Stimulated activated CD8-positive, alpha-beta memory T cell treated with anti-CD3 and anti-CD28 coated beads, Interleukin-7, amount 100 ng/mL, for 48 hours (primary cell): Measurements from ENCODE around the gene KIF1C.
"Not testable (repeated sequence)": the region's sequence is repeated elsewhere in the genome, so short reads cannot be mapped to it uniquely, and the experiment has no call there.

Experiments used
- DNase-seq, 2 donors: peaks; one replicate each; pipeline ENCODE4 v3.0.0-alpha.2; 2020; ENCODE audit warnings: low read depth in 1 of 2; ENCODE audit errors: extremely low read depth in 1 of 2

Gene KIF1C

DNA sequence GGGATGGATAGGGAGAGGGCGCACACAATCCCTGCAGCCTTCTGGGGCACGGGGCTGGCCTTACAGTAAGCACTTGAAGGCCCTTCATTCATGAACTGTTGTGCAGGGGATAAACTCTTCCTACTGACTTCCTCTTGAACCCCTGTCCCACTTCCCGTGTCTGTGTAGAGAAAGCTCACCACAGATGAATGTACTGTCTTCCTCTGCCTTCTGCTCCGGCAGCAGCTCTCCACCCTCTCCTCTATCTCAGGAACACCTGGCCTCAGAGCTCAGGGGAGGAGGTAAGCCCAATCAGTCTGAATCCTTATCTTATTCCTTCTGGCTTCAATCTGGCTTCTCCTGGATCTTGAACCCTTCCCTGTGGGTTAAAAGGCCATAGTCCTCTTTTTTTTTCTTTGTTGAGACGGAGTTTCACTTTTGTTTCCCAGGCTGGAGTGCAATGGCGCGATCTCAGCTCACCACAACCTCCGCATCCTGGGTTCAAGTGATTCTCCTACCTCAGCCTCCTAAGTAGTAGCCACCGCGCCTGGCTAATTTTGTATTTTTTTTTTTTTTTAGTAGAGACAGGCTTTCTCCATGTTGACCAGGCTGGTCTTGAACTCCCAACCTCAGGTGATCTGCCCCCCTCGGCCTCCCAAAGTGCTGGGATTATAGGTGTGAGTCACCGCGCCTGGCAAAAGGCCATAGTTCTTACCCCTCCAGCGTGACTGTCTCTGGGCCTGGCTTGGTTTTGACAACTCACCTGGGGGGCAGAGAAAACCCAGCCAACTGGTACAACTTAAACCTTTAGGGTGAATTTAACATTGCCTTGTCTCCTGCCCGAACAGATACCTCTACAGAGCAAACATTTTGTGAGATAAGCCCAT is 44.6 kb downstream of the KIF1C start:
- DNase-seq = no peak

DNA sequence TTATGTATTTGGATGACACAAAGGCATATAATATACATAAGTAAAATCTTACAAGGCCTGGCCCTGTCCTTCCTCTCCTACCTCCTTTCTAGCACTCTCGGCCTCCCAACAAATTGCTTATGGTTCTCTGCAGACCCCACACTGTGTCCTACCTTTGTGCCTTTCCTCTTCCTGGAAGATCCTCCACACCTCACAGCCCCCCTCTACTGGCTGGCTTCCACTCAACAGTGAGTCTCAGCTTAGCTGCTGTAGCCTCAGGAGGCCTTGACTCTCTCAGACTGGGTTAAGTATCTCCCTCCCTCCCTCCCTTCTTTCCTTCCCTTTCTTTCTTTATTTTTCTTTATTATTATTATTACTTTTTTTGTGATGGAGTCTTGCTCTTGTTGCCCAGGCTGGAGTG is 45.8 kb downstream of the KIF1C start:
- DNase-seq = no peak

GRCh38 chr17:5044630-5045029 is 46.9 kb downstream of the KIF1C start:
- no peak for DNase-seq

- DNase-seq = no peak
Observed at GRCh38 chr17:5045496-5045895, 47.7 kb downstream of the KIF1C start.

GRCh38 chr17:5047446-5047845 is 49.7 kb downstream of the KIF1C start:
- DNase-seq = no peak

GRCh38 chr17:5049314-5049841 is 51.6 kb downstream of the KIF1C start:
- no peak for DNase-seq

DNA sequence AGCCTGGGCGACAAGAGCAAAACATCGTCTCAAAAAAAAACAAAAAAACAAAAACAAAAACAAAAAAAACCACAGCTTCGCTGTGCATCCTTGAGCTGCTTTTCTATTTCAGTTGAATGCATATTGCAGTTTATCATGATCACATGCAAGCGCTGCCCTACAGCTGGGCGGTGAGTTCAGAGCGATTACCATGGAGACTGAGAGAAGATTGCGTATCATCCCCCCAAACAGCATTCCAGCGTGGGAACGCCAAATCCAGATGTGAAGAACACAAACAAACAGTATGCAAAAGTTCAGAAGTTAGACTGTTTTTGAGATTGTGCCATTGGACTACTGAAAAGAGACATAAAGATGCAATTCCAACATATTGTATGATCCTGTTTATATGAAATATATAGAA is 52.5 kb downstream of the KIF1C start:
- DNase-seq = no peak

- no peak for DNase-seq
Observed at GRCh38 chr17:5055543-5055942, 57.8 kb downstream of the KIF1C start.

GRCh38 chr17:5065227-5065744 is 67.5 kb downstream of the KIF1C start:
- DNase-seq = no peak

DNA sequence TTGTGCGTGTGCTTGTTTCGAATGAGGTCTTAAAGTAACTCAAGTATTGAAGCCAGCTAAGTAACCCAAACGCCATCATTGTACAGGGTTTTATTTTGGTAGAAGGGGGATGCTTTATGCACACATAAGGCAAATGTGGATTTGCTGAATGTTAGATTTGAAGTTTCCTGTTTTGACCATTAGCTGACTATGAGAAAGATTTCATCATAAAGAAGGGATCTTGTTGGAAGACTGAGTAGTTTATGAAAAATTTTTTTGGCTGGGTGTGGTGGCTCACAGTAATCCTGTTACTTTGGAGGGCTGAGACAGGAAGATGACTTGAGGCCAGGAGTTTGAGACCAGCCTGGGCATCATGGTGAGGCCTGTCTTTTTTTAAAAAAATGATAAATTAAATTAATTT is 70.5 kb downstream of the KIF1C start:
- DNase-seq = no peak

DNA sequence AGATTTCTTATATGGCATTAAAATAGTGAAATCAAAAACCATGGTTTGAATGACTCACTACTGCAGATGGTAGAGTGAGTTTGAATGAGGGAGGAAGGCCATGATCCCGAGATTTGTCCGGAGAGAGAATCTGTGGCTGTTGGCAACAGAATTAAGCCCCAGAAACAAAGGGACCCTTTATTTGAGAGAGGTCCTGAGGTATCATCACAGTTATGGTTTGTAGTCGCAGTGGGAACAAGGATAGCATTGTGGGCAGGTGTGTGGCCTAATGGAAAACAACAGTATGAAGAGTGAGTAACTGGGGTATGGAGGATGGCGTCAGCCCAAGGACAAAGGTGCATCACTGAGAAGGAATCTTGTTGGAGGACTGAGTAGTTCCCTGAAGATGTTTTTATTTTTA is 72.0 kb downstream of the KIF1C start:
- no peak for DNase-seq

GRCh38 chr17:5075472-5075871 is 77.7 kb downstream of the KIF1C start:
- DNase-seq = not testable (repeated sequence)

- not testable (repeated sequence) for DNase-seq
Observed at GRCh38 chr17:5077275-5077674, 79.5 kb downstream of the KIF1C start.

- no peak for DNase-seq
Observed at GRCh38 chr17:5077781-5078105, 80.0 kb downstream of the KIF1C start.
